IPS-20b (cell line): ENCODE measurements around the gene MYL12B.

ENCODE experiments used
- H3K27ac ChIP-seq: one replicate; pipeline ENCODE4 v1.5.1; 2013; ENCODE audit warnings: low read length
- H3K27me3 ChIP-seq: 2 replicates; pipeline ENCODE4 v1.6.1; 2013; ENCODE audit warnings: mild to moderate bottlenecking, low read length, inconsistent platforms; ENCODE audit not compliant: insufficient read depth
- H3K36me3 ChIP-seq: 2 replicates; pipeline ENCODE4 v1.6.1; 2013; ENCODE audit warnings: low read depth, mild to moderate bottlenecking, inconsistent platforms, low read length, moderate library complexity; ENCODE audit not compliant: insufficient read depth
- H3K4me1 ChIP-seq: 2 replicates; pipeline ENCODE4 v1.6.1; 2013; ENCODE audit warnings: mild to moderate bottlenecking, control low read depth, inconsistent platforms, low read length, moderate library complexity; ENCODE audit not compliant: insufficient read depth
- H3K4me3 ChIP-seq: 2 replicates; pipeline ENCODE4 v1.5.1; 2013; ENCODE audit warnings: mild to moderate bottlenecking, low read length, inconsistent platforms
- H3K9ac ChIP-seq: 2 replicates; pipeline ENCODE4 v1.6.1; 2013; ENCODE audit warnings: low read depth, mild to moderate bottlenecking, inconsistent platforms, low read length, moderate library complexity
- H3K9me3 ChIP-seq: 2 replicates; pipeline ENCODE4 v1.6.1; 2013; ENCODE audit warnings: mild to moderate bottlenecking, low read depth, low read length, inconsistent platforms; ENCODE audit not compliant: insufficient read depth

Gene MYL12B

DNA sequence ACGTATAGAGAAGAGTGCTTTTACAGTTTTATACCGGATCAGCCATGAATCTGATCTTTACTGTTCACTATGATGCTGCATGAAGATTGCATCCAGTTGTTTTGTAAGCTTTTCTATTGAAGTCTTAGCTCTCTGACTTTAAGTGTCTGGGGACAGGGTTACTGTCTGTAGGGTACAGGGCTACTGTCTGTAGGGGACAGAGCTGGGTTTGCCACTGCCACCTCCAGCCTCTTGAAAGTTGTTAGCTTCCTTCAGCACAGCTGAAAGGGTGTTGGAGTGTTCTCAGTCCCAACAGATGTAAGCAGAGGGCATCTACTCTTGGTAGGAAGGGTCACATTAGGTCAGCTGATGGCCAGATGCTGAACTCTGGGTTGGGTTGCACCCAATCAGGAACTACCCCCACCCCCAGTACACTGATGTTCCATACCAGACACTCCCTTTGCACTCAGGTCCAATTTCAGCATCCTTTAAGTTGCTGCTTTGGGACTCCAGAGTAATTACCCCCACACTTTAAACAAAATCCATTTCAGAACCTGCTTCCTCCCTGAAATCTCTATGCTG is 58.0 kb downstream of the MYL12B start:
- Histone ChIP-seq H3K4me1 (no peaks in the 10 kb centered on the region), H3K27ac (no peak overlapping the region), H3K36me3 (no peaks in the 10 kb centered on the region), H3K27me3 (no peaks in the 10 kb centered on the region), H3K9ac (no peak overlapping the region), H3K4me3 (no peak overlapping the region), H3K9me3 (peaks cover 3% of the 10 kb centered on the region; the same call in 1 of the 2 replicates)

DNA sequence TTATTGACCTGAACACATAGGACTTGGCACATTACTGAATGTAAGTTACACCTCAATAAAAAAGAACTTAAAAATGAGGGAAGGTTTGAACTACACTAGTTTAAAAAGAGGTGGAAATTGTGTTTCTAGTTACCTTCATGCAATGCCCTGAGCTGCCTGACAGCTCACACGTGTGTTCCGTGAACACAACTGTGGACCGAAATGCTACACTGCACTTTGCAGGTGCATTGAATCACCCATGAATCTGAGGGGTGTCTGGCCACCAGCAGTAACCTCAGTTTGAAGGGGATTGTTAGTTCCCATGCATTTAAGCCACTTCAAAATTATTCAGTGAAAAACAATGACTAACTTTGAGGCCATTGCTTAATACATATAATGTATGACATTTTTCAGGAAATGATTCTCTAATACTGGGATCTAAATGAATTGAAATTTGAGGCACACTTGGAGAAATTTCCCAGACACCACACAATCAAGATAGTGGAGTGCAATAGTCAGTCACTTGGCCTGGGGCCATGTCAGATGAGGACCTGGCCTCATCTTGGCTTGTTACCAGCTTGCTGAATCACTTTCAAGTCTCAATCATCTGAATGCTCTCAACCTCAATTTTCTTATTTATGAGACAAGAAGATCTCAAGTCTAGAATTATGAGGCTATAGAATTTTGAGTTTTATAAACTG is 59.3 kb downstream of the MYL12B start:
- Histone ChIP-seq H3K27me3 (no peaks in the 10 kb centered on the region), H3K36me3 (no peaks in the 10 kb centered on the region), H3K9ac (no peak overlapping the region), H3K27ac (no peak overlapping the region), H3K4me3 (no peak overlapping the region), H3K9me3 (peaks cover 2% of the 10 kb centered on the region; the same call in 1 of the 2 replicates), H3K4me1 (no peaks in the 10 kb centered on the region)

DNA sequence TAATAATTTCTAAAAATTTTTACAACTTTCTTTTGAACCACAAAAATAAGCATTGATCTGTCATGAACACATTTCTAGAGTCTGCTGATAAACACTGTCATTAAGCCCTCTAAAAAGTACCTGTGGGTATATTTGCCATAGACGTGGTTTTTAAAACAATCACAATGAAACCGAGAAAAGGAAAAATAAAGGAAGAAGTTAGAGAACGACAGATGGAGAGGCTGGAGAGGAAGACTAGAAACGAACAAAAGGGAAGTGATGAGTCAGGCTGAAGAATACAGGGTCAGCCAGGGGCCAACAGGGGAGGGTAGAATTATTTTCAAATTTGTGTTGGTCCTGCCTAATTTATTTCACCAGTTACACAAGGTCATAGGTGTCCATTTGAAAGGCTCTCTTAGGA is 62.0 kb downstream of the MYL12B start:
- no peak overlapping the region for H3K9ac ChIP-seq
- H3K4me1 ChIP-seq, result no peaks in the 10 kb centered on the region
- H3K4me3 ChIP-seq, result no peak overlapping the region
- no peaks in the 10 kb centered on the region for H3K27me3 ChIP-seq
- H3K9me3 ChIP-seq, result no peaks in the 10 kb centered on the region
- H3K27ac ChIP-seq, result no peak overlapping the region
- H3K36me3 ChIP-seq, result no peaks in the 10 kb centered on the region
